GM06990 (cell line): Measurements from ENCODE around the gene ZNF587B.
"Not testable (repeated sequence)": the region's sequence is repeated elsewhere in the genome, so short reads cannot be mapped to it uniquely, and the experiment has no call there.

Experiments used
- DNase-seq: peaks from one replicate; pipeline ENCODE4 v3.0.0-alpha.2; 2011; ENCODE audit not compliant: insufficient read length; ENCODE audit errors: extremely low read depth
- H3K27me3 ChIP-seq: replicated peaks from 2 replicates; pipeline ENCODE4 v1.6.0; 2011; ENCODE audit warnings: low read length; ENCODE audit not compliant: control insufficient read depth, insufficient read depth
- H3K36me3 ChIP-seq: 2 replicates; pipeline ENCODE4 v1.5.1; 2011; ENCODE audit warnings: low read length; ENCODE audit not compliant: control insufficient read depth, insufficient read depth
- H3K4me3 ChIP-seq: replicated peaks from 2 replicates; pipeline ENCODE4 v1.5.1; 2011; ENCODE audit warnings: low read depth, mild to moderate bottlenecking, control low read depth, low read length
- TF ChIP-seq, protein P1 (sequence below): IDR thresholded peaks from 2 replicates; pipeline ENCODE4 v1.5.1; 2011; ENCODE audit warnings: low read length, control low read depth, mild to moderate bottlenecking, inconsistent platforms; ENCODE audit not compliant: insufficient read depth, poor library complexity, severe bottlenecking

The ZNF587B gene

DNA sequence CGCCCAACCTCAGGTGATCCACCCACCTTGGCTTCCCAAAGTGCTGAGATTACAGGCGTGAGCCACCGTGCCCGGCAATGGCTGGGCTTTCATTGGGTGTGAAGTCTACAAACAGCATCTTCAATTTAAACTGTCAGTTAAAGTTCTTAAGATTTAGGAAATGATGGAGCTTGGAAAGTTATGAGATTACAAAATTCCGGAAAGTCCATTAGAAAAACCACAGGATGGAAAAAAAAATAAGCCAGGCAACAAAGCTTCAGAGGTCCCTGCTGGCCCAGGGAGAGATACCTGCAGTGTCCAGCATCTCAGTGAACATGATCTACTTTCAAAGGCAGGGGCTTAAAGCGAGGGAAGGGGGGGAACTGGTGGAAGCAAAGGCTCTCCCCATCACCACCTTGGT lies 4.6 kb upstream of the ZNF587B start:
- no peak for DNase-seq
- H3K36me3 ChIP-seq, result no peaks in the 10 kb centered on the region; the same call in none of the 2 replicates
- H3K4me3 ChIP-seq, result no peak overlapping the region
- TF ChIP-seq, protein P1, sequence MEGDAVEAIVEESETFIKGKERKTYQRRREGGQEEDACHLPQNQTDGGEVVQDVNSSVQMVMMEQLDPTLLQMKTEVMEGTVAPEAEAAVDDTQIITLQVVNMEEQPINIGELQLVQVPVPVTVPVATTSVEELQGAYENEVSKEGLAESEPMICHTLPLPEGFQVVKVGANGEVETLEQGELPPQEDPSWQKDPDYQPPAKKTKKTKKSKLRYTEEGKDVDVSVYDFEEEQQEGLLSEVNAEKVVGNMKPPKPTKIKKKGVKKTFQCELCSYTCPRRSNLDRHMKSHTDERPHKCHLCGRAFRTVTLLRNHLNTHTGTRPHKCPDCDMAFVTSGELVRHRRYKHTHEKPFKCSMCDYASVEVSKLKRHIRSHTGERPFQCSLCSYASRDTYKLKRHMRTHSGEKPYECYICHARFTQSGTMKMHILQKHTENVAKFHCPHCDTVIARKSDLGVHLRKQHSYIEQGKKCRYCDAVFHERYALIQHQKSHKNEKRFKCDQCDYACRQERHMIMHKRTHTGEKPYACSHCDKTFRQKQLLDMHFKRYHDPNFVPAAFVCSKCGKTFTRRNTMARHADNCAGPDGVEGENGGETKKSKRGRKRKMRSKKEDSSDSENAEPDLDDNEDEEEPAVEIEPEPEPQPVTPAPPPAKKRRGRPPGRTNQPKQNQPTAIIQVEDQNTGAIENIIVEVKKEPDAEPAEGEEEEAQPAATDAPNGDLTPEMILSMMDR, result no peak
- no peaks in the 10 kb centered on the region for H3K27me3 ChIP-seq

DNA sequence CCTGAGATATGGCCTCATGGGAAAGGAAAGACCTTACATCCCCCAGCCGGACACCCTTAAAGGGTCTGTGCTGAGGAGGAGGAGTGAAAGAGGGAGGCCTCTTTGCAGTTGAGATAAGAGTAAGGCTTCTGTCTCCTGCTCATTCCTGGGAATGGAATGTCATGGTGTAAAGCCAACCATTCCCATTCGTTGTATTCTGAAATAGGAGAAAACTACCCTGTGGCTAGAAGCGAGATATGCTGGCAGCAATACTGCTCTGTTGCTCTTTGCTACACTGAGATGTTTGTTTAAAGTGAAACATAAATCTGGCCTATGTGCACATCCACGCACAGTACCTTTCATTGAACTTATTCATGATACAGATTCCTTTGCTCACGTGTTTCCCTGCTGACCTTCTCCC lies 783 bp upstream of the ZNF587B start:
- no peaks in the 10 kb centered on the region for H3K27me3 ChIP-seq
- no peak for DNase-seq
- no peaks in the 10 kb centered on the region; the same call in none of the 2 replicates for H3K36me3 ChIP-seq
- H3K4me3 ChIP-seq, result no peak overlapping the region
- TF ChIP-seq, protein P1, result no peak

DNA sequence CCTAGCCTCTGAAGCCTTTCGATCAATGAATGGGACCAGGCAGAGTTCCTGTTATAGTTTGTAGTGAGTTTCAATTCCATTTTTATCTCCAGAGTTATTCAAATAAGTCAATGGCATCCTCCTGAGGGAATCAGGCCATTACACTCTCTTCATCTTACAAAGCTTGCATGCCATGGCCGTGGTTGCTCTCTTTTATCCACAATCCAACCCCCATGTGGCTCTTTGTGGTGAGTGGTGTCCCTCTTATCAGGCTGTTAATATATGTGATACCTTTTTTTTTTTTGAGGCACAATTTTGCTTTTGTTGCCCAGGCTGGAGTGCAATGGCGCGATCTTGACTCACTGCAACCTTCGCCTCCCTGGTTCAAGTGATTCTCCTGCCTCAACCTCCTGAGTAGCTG lies 6.9 kb downstream of the ZNF587B start:
- DNase-seq, result not testable (repeated sequence)

DNA sequence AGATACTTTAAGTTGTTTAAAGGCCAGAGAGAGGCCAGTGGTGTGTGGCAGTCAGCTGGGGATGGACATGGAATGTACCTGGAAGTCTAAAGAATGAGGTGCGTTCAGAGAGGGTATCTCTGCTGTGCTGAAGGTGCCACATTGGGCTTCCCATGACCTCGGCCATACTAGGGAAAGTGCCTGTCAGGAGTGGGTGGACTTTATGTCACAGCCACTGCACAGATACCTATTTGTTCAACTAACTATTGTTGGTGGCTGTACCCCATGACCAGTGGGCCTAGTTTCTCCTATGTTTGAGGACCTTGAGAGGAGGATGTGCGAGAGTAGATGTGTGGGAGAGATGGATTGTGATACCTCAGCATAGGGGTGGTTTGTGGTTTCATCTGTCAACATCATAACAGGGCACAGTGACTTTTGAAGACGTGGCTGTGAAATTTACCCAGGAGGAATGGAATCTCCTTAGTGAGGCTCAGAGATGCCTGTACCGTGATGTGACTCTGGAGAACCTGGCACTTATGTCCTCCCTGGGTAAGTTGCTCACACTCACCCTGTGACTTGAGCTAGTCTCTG lies 8.6 kb downstream of the ZNF587B start:
- not testable (repeated sequence) for DNase-seq, H3K36me3 ChIP-seq, H3K4me3 ChIP-seq, H3K27me3 ChIP-seq

More for the DNA sequence above, 6.9 kb downstream of the ZNF587B start:
- H3K36me3 ChIP-seq, H3K4me3 ChIP-seq, H3K27me3 ChIP-seq: not testable (repeated sequence)

DNA sequence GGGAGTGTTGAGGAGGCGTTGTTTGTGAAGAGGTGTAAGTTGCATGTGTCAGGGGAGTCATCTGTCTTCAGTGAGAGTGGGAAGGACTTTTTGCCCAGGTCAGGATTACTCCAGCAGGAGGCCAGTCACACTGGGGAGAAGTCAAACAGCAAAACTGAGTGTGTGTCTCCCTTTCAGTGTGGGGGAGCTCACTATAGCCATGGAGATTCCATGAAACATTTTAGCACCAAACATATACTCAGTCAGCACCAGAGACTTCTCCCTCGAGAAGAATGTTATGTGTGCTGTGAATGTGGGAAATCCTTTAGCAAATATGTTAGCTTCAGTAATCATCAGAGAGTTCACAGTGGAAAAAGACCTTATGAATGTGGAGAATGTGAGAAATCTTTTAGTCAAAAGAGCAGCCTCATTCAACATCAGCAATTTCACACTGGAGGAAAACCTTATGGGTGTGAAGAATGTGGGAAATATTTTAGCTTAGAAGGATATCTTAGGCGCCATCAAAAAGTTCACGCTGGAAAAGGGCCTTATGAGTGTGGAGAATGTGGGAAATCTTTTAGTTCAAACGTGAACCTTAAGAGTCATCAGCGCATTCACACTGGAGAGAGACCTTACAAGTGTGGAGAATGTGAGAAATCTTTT lies 11.1 kb downstream of the ZNF587B start:
- Histone ChIP-seq H3K4me3 (no peak overlapping the region), H3K36me3 (peaks cover 10% of the 10 kb centered on the region), H3K27me3 (no peaks in the 10 kb centered on the region)
- TF ChIP-seq, protein P1, result no peak
- no peak for DNase-seq

DNA sequence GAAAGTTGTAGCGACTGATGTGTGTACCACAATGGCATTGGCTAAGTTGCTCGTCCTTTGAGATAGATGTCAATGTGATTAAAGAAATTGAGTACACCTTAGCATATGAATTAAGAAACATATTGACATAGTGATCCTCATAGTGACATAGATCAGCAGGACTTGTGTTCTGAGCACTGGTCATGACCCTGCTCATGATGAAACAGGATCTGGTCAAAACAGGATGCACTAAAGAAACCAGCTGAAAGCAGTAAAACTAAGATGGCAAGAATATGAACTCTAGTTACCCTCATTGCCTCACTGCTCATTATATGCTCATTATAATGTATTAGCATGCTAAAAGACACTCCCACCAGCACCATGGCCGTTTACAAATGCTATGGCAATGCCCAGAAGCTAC lies 17.1 kb downstream of the ZNF587B start:
- H3K36me3 ChIP-seq, result peaks cover 10% of the 10 kb centered on the region
- DNase-seq, result not testable (repeated sequence)

DNA sequence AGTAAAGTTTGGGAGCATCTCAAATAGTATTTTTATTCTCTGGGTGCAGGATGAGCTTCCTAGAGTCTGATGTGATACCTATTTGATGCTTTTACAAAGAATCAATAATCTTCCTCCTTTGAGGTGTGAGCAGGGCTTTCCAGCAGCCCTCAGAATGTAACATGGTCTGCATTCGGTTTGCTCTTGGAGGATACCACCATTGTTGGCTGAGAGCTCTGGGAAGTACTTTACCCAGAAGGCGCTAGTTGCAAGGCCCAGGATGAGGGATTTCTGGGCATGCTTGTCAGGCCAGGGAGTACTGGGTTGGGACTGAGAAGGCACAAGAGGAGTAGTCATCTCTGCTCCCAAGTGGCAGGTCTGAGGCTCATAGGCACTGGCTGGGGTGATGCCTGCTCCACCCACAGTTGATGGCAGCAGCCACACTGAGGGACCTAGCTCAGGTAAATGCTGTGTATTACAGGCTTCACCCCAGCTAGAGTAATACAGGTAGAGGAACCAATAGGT lies 19.1 kb downstream of the ZNF587B start:
- H3K4me3 ChIP-seq, H3K36me3 ChIP-seq, H3K27me3 ChIP-seq, DNase-seq: not testable (repeated sequence)

More for the DNA sequence above, 17.1 kb downstream of the ZNF587B start:
- not testable (repeated sequence) for H3K27me3 ChIP-seq, H3K4me3 ChIP-seq

DNA sequence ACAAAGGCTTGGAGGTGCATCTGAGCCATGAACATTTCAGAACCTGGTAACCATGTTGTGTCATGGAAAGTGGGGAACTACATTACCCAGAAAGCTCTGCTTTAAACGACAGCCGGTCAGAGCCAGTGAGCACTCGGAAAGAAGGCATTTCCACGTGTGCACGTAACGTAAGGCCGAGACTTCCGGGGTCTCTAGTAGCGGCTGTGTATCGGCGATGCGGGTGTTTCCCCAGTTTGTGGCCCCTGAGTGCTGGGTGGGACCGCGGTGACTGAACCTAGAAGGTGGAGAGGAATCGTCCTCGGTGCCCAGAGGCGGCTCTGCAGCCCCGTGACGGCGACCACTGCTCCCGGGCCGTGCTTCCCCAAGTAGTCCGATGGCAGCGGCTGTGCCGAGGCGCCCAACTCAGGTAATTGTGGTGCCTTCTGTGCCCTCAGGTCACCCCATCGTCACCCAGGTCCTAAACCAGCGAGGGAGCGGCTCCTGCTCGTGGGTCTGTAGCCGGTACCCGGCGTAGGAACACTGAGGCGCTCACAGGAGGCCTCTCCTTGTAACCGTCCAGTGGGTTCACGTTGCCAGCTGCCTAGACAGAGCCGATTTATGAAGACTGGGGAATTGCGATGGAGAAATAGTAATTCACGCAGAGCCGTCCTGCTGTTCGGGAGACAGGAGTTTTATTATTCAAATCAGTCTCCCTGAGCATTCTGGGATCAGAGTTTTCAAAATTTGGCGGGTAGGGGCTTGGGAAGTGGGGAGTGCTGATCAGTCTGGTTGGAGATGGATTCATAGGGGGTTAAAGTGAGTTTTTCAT lies 19.8 kb downstream of the ZNF587B start, which contains the start of gene ZNF587:
TSS of gene ZNF587 (plus strand) at position 194 of the 808 bp plus-strand sequence. CDS start at position 374, 180 bp downstream.
- not testable (repeated sequence) for H3K36me3 ChIP-seq, H3K27me3 ChIP-seq
- peak; percentile 76 for DNase-seq
- H3K4me3 ChIP-seq, result peak within 1 kb of the TSS; percentile 80
